Endothelial cell of hepatic sinusoid (primary cell): ENCODE results near the gene RNASE13.
"Not testable (repeated sequence)": the region's sequence is repeated elsewhere in the genome, so short reads cannot be mapped to it uniquely, and the experiment has no call there.

Experiments
- in situ Hi-C: cut with HindIII; loops from 2 replicates; pipeline ENCODE4 v1.10.0; 2017; ENCODE audit warnings: low sequenced_read_pairs

RNASE13 gene

GRCh38 chr14:21024585-21025370 is 9.8 kb downstream of the RNASE13 start, which contains the start of gene NDRG2:
Gene NDRG2 (minus strand): TSS chr14:21025061. CDS start chr14:21023315, 1,746 bp downstream.
- in situ Hi-C loops, result loop anchor here (5.0 kb wide), 1 partner anchor 38 kb away; no protein-coding TSS in a partner anchor

- in situ Hi-C loops, result loop anchor here (5.0 kb wide), 1 partner anchor 38 kb away; no protein-coding TSS in a partner anchor
Measured at GRCh38 chr14:21023817-21024584, 10.6 kb downstream of the RNASE13 start.

GRCh38 chr14:21023174-21023573 is 11.4 kb downstream of the RNASE13 start:
- in situ Hi-C loops, result loop anchor here (5.0 kb wide), 1 partner anchor 39 kb away; no protein-coding TSS in a partner anchor

GRCh38 chr14:21022686-21023085 is 11.9 kb downstream of the RNASE13 start:
- in situ Hi-C loops, result loop anchor here (5.0 kb wide), 1 partner anchor 40 kb away; no protein-coding TSS in a partner anchor

- in situ Hi-C loops, result loop anchor here (5.0 kb wide), 1 partner anchor 41 kb away; no protein-coding TSS in a partner anchor
Measured at GRCh38 chr14:21020977-21021545, 13.5 kb downstream of the RNASE13 start.

GRCh38 chr14:21019366-21019765 is 15.2 kb downstream of the RNASE13 start:
- in situ Hi-C loops, result no loop called here

GRCh38 chr14:21018781-21019180 is 15.8 kb downstream of the RNASE13 start:
- in situ Hi-C loops, result no loop called here

- in situ Hi-C loops, result no loop called here
Measured at GRCh38 chr14:21018286-21018685, 16.3 kb downstream of the RNASE13 start.

- in situ Hi-C loops, result no loop called here
Measured at GRCh38 chr14:21017528-21018245, 16.9 kb downstream of the RNASE13 start.

- in situ Hi-C loops, result no loop called here
Measured at GRCh38 chr14:21016413-21017190, 18.0 kb downstream of the RNASE13 start.

GRCh38 chr14:21015312-21015711 is 19.3 kb downstream of the RNASE13 start:
- in situ Hi-C loops, result no loop called here

- in situ Hi-C loops, result no loop called here
Measured at GRCh38 chr14:21014761-21015190, 19.8 kb downstream of the RNASE13 start.

- in situ Hi-C loops, result no loop called here
Measured at GRCh38 chr14:21011136-21011535, 23.5 kb downstream of the RNASE13 start.

GRCh38 chr14:21009721-21010120 is 24.9 kb downstream of the RNASE13 start:
- in situ Hi-C loops, result not testable (repeated sequence)

GRCh38 chr14:21003788-21004346 is 30.7 kb downstream of the RNASE13 start:
- in situ Hi-C loops, result no loop called here

- in situ Hi-C loops, result no loop called here
Measured at GRCh38 chr14:21001218-21001617, 33.4 kb downstream of the RNASE13 start.

GRCh38 chr14:20999591-20999990 is 35.0 kb downstream of the RNASE13 start:
- in situ Hi-C loops, result no loop called here

- in situ Hi-C loops, result no loop called here
Measured at GRCh38 chr14:20998674-20999366, 35.8 kb downstream of the RNASE13 start, which contains the start of gene SLC39A2. Gene SLC39A2 (plus strand): TSS chr14:20999293. CDS start chr14:20999447, 154 bp downstream.

GRCh38 chr14:20998139-20998538 is 36.5 kb downstream of the RNASE13 start:
- in situ Hi-C loops, result no loop called here
